HepG2 (cell line): ENCODE results near the gene NINL. TPM values are rescaled to one million over a fixed set of nuclear protein-coding genes. Genes with fewer than 3 reads are reported as not detected.

Experiments
- JDP2 ChIP-seq: sonication (generic); formaldehyde crosslinking; IDR thresholded peaks from 2 replicates; pipeline ENCODE4 v1.8.1; 2022; ENCODE audit warnings: missing genetic modification reagents, borderline replicate concordance
- NFE2L2 ChIP-seq: fragments of 150-350 bp; IDR thresholded peaks from 2 replicates; pipeline ENCODE4 v1.6.1; 2014; ENCODE audit warnings: low read length
- SRF ChIP-seq: IDR thresholded peaks from 2 replicates; pipeline ENCODE4 v1.6.1; 2011; ENCODE audit warnings: mild to moderate bottlenecking, low read depth, low read length, moderate library complexity
- TEAD2 ChIP-seq: sonication (generic); formaldehyde crosslinking; IDR thresholded peaks from 2 replicates; pipeline ENCODE4 v1.9.0; 2021; ENCODE audit warnings: missing genetic modification reagents
- U2AF1 ChIP-seq: fragments of 200-400 bp; formaldehyde crosslinking; optimal IDR thresholded peaks from 2 replicates; pipeline ENCODE3; 2017; ENCODE audit warnings: mild to moderate bottlenecking, low read depth, low read length
- ZBTB26 ChIP-seq: IDR thresholded peaks from 2 replicates; pipeline ENCODE4 v1.6.1; 2016; ENCODE audit warnings: missing compliant biosample characterization, missing genetic modification reagents, borderline replicate concordance
- ZFP36L1 ChIP-seq: sonication (generic); formaldehyde crosslinking; IDR thresholded peaks from 2 replicates; pipeline ENCODE4 v1.8.0; 2022; ENCODE audit warnings: mild to moderate bottlenecking, missing genetic modification reagents, moderate library complexity
- ZNF143 ChIP-seq: sonication (generic); formaldehyde crosslinking; IDR thresholded peaks from 2 replicates; pipeline ENCODE4 v1.4.0; 2020; ENCODE audit warnings: missing genetic modification reagents
- ZNF224 ChIP-seq: sonication (generic); formaldehyde crosslinking; IDR thresholded peaks from 2 replicates; pipeline ENCODE4 v1.5.0; 2020; ENCODE audit warnings: mild to moderate bottlenecking, missing genetic modification reagents
- ZNF407 ChIP-seq: sonication (generic); formaldehyde crosslinking; IDR thresholded peaks from one replicate; pipeline ENCODE4 v1.5.1; 2020; ENCODE audit warnings: mild to moderate bottlenecking, missing genetic modification reagents; ENCODE audit errors: not compliant biosample characterization
- ZNF737 ChIP-seq: sonication (generic); formaldehyde crosslinking; IDR thresholded peaks from 2 replicates; pipeline ENCODE4 v1.5.0; 2020; ENCODE audit warnings: missing genetic modification reagents, mild to moderate bottlenecking, borderline replicate concordance
- ZNF761 ChIP-seq: sonication (generic); formaldehyde crosslinking; conservative IDR thresholded peaks from 2 replicates; pipeline ENCODE4 v1.4.0; 2020; ENCODE audit warnings: mild to moderate bottlenecking, missing genetic modification reagents
- ZNF768 ChIP-seq: sonication (generic); formaldehyde crosslinking; IDR thresholded peaks from 2 replicates; pipeline ENCODE4 v1.4.0; 2020; ENCODE audit warnings: missing genetic modification reagents
- polyA plus RNA-seq, 8 experiments: library from polyadenylated mRNA; depleted of rRNA in 3 of 8; stranded (reverse) in 7 of 8; unstranded in 1 of 8; fragments of >200 nt; fragmentation: Illumina TruSeq in 4 of 8; extraction: Trizol in 4 of 8; gene quantifications; 2 replicates each; pipeline versions ENCODE4 v1.2.1 to v1.2.3, GENCODE V29; 2011 to 2016; ENCODE audit warnings: low read depth in 4 of 8, missing spikeins in 1 of 8, mixed read lengths in 1 of 8; ENCODE audit not compliant: insufficient read depth in 1 of 8
- total RNA-seq, 5 experiments: library from RNA; depleted of rRNA; stranded (reverse); fragments of >200 nt; fragmentation: Illumina TruSeq; extraction: Trizol; gene quantifications; 2 replicates each; pipeline ENCODE4 v1.2.3, GENCODE V29; 2016; ENCODE audit warnings: low read depth in 1 of 5
- TF ChIP-seq, protein P1 (sequence below): IDR thresholded peaks from 2 replicates; pipeline ENCODE4 v1.4.0; 2020; ENCODE audit warnings: mild to moderate bottlenecking, missing genetic modification reagents
- TF ChIP-seq, protein P2 (sequence below): sonication (generic); formaldehyde crosslinking; IDR thresholded peaks from 2 replicates; pipeline ENCODE4 v1.4.0; 2020; ENCODE audit warnings: missing genetic modification reagents, borderline replicate concordance

NINL gene
- total and polyA plus RNA-seq, 2 of the 13 experiments (the other 11 are each of a cell fraction or from before 2014, with no cell fraction given): 32.3 to 34.3 TPM

GRCh38 chr20:25579081-25579770, 6.1 kb downstream of the NINL start (continued):
- TF ChIP-seq, protein P1, sequence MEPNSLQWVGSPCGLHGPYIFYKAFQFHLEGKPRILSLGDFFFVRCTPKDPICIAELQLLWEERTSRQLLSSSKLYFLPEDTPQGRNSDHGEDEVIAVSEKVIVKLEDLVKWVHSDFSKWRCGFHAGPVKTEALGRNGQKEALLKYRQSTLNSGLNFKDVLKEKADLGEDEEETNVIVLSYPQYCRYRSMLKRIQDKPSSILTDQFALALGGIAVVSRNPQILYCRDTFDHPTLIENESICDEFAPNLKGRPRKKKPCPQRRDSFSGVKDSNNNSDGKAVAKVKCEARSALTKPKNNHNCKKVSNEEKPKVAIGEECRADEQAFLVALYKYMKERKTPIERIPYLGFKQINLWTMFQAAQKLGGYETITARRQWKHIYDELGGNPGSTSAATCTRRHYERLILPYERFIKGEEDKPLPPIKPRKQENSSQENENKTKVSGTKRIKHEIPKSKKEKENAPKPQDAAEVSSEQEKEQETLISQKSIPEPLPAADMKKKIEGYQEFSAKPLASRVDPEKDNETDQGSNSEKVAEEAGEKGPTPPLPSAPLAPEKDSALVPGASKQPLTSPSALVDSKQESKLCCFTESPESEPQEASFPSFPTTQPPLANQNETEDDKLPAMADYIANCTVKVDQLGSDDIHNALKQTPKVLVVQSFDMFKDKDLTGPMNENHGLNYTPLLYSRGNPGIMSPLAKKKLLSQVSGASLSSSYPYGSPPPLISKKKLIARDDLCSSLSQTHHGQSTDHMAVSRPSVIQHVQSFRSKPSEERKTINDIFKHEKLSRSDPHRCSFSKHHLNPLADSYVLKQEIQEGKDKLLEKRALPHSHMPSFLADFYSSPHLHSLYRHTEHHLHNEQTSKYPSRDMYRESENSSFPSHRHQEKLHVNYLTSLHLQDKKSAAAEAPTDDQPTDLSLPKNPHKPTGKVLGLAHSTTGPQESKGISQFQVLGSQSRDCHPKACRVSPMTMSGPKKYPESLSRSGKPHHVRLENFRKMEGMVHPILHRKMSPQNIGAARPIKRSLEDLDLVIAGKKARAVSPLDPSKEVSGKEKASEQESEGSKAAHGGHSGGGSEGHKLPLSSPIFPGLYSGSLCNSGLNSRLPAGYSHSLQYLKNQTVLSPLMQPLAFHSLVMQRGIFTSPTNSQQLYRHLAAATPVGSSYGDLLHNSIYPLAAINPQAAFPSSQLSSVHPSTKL: peak; percentile 67
- TF ChIP-seq ZNF224 (CRISPR knock-in tag): no peak
- TF ChIP-seq ZBTB26 (CRISPR knock-in tag): 0 out of 2 replicates have a peak, but pooled peaks have one; percentile 22
- TF ChIP-seq ZFP36L1 (CRISPR knock-in tag): no peak
- TF ChIP-seq, protein P2, sequence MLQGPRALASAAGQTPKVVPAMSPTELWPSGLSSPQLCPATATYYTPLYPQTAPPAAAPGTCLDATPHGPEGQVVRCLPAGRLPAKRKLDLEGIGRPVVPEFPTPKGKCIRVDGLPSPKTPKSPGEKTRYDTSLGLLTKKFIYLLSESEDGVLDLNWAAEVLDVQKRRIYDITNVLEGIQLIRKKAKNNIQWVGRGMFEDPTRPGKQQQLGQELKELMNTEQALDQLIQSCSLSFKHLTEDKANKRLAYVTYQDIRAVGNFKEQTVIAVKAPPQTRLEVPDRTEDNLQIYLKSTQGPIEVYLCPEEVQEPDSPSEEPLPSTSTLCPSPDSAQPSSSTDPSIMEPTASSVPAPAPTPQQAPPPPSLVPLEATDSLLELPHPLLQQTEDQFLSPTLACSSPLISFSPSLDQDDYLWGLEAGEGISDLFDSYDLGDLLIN (CRISPR knock-in tag): no peak
- TF ChIP-seq ZNF768 (CRISPR knock-in tag): peak; percentile 63; the same call in 1 of the 2 replicates
- TF ChIP-seq ZNF737: no peak
- no peak for TF ChIP-seq SRF
- TF ChIP-seq JDP2: no peak
- no peak for TF ChIP-seq ZNF407 (CRISPR knock-in tag)
- TF ChIP-seq U2AF1: no peak
- TF ChIP-seq NFE2L2: no peak
- 0 out of 2 replicates have a peak, but pooled peaks have one; percentile 37 for TF ChIP-seq TEAD2 (CRISPR knock-in tag)
- 0 out of 2 replicates have a peak, but pooled peaks have one; percentile 29 for TF ChIP-seq ZNF761 (CRISPR knock-in tag)
- TF ChIP-seq ZNF143 (CRISPR knock-in tag): no peak
